Jurkat, Clone E6-1 (cell line): ENCODE data around the gene HMX2. TPM values are rescaled to one million over a fixed set of nuclear protein-coding genes. Genes with fewer than 3 reads are reported as not detected.

ENCODE experiments used
- DNase-seq: peaks from one replicate; pipeline ENCODE4 v3.0.0-alpha.2; 2011; ENCODE audit warnings: low read depth, low spot score
- H3K4me3 ChIP-seq: 2 replicates; pipeline ENCODE4 v1.5.1; 2011; ENCODE audit warnings: mild to moderate bottlenecking, low read length, control low read depth, moderate library complexity
- polyA plus RNA-seq: library from polyadenylated mRNA; unstranded; fragments of >200 nt; gene quantifications from one replicate; pipeline ENCODE4 v1.2.1, GENCODE V29; 2012; ENCODE audit warnings: missing spikeins; ENCODE audit not compliant: insufficient read length, insufficient read depth

The HMX2 gene, protein sequence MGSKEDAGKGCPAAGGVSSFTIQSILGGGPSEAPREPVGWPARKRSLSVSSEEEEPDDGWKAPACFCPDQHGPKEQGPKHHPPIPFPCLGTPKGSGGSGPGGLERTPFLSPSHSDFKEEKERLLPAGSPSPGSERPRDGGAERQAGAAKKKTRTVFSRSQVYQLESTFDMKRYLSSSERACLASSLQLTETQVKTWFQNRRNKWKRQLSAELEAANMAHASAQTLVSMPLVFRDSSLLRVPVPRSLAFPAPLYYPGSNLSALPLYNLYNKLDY
- polyA plus RNA-seq, result 5.0 TPM

DNA sequence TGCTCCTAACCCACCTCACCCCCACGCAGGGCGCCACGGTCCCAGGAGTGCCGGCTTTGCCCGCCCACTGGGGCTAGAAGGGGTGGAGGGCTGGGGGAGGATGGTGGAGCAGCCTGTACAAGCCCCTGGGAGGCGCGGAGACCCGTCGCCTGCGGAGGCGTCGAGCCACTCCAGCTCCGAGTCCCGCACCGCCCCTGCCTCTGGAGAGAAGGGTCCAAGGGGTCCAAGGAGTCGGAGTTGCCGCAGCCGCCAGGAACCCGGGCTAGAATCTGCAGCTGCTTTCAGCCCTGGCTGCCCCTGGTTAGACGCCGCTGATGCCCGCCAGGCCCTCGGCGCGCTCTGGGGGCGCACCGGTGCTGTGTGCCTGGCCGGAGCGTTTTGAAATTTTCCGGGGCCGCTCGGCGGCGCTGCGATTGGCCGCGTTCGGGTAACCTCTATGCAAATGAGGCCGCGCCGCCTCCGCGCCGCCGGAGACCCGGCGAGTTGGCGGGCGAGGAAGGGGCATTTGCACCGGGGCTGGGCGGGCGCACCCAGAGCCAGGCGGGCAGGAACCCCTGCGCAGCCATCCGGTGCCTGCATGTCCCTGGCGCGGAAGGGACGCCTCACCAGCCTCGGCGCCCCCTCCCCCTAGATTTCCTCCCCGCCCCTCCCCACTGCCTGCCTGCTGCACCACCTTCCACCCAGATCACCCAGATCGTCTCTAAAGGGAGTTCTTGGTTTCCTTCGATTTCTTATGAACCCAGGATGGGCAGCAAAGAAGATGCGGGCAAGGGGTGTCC is at the start of gene HMX2:
TSS of gene HMX2 (plus strand) at position 502 of the 779 bp plus-strand sequence. CDS start at position 745, 243 bp downstream.
- DNase-seq, result peak; percentile 46
- peak within 1 kb of the TSS; percentile 42 for H3K4me3 ChIP-seq

DNA sequence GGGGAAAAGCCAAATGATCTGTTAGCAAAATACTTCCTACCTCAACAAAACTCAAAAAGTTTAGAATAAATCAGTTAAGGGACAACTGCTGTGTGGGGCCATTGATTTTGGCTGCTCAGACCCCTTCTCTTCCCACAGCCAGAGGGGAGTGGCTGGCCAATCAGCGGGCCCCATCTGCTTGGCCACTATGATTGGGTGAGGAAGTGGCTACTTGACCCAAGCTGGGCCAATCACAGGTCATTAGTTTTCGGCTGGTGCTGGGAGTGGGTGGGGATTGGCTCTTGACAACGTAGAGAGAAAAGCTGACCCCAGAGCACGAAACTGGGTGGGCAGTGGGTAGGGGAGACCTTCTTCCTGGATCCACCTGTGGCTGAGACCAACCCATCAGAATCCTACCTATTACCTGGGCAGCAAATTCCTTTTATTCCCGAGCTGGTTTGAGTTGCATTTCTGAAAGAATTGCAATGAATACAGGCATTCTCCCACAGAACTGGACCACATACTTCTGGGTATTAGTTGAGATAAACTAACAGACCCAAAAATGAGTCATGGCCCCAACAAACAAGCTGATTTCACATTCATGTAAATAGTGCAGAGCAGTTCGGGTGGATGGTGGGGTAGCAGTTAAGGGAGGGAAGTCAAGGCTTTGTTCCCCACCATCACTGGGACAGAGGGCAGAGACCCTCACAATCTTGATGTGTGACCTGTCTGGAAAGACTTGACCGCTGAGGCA is 47.7 kb upstream of the HMX2 start:
- no peak for DNase-seq
- no peak overlapping the region for H3K4me3 ChIP-seq

DNA sequence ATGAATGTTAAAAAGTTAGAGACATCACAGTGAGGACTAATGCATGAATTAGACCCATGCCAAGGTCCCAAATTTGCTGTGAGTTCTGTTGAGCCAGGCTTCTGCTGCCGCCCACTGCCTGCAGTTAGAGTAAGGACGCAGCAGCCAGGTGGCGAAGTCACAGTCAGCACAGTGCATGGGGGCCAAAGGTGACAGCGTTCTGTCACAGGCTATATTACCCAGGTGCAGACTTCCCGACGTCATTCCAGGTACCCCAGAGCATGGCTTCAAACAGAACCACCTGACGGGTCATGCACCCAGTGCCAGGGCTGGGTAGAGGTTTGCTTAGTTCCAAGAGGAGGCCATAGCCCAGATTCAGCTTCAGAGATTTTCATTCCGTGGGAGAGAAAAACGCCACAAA is 46.1 kb upstream of the HMX2 start:
- H3K4me3 ChIP-seq, result no peak overlapping the region
- DNase-seq, result no peak

DNA sequence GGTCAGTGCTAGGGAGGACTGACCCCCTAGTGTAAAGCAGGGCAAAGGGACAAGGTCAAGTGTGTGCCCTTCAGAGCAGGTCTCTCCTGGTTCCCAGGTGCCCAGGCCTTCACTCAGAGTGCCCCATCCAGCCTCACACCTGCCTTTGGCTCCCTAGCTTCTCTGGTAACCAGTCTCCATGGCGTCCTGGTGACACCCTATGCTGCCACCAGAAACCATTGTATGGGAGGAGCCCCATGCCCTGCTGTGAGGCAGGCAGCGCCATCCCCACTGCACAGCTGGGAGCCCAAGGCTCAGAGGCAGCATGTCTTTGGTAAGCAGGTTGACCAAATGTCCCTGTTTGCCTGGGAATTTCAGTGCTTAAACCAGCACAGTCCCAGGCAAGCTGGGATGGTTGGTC is 45.3 kb upstream of the HMX2 start:
- no peak overlapping the region for H3K4me3 ChIP-seq
- no peak for DNase-seq

DNA sequence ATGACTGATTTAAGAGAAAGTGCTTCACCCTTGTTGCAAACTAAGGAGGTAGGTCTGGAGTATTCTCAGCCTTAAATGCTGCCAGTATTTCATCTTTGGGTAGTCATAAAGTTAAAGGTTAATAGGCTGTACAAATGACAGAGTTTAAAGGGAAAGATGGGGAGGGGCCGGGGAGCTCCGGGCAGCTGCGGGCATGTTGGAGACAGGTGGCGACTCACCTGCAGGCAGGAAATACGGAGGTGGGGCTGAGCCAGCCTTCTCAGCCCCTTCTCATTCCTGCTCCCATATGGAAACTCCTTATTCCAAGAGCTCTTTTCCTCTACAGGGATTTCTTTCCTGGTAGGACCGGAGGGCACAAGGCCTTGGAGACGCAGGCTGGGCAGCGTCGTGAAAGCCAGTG is 44.0 kb upstream of the HMX2 start:
- no peak for DNase-seq
- H3K4me3 ChIP-seq, result no peak overlapping the region

DNA sequence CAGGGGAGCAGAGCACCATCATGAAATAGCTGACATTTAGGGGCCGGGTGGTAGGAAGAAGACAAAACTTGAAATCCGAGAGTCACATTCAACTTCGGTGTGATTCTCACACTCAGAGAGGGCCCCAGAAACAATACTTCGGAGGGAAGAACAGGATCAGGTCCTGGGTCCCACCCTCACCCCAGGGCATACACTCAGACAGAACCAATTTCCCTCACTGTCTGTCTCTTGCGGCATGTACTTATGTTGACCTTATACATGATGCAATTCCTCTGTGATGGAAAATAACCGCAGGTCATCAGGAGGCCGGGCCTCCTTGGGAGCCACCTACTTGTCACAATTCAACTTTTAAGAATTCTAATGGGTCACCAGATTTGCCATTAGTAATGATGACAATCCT is 38.5 kb upstream of the HMX2 start:
- no peak overlapping the region for H3K4me3 ChIP-seq
- no peak for DNase-seq

DNA sequence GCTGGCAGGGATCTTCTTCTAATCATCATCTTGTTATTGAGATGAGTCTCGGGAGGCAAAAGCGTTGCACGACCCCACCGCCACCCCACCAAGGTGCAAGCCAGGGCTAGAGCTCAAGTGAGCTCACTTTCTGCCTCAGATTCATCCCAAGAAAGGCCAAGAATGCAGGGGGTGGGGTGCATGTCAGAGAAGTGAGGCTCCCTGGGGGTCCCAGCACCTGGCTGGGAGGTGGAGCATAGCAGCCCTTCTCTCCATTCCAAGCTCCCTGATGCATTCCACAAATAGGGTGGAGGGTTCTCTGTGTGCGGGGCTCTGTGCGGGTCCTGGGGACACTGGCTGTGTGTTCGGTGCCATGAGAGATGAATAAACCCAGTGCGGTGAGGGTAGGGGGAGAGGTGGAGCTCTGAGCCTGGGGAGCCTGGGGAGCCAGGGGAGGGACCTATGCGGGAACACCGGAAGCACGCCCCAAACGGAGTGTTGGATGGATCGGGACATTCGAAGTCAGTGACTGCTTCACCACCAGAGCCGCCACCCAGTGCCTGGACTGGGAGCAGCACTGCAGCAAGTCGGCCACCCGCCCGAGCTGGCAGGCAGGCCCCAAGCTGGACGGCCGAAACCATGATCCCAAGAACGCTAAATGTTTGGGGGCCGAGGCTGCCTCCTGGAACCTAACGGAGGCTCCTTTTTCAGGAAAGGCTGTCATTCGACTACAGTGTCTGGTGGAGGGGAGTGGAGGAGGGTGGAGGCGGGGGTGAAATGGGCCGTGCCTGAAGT is 30.1 kb upstream of the HMX2 start:
- no peak overlapping the region for H3K4me3 ChIP-seq
- no peak for DNase-seq

DNA sequence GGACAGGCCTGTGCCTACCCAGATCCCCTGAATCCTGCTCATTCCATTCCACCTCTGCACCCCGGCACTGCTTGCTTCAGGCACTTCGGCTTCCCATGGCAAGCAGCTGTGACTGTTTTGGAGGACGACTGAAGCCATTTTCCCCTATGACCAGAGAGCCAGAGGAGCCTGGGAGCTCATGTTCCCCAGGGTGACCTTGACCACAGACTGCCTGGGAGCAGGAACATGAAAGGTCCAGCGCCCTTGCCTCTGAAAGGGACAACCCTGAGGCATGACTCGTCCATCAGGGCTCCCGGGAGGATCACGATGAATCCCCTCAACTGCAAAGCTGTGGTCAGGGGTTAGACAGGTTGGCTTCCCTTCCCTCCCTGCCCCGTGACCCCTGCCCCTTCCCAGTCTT is 28.9 kb upstream of the HMX2 start:
- DNase-seq, result no peak
- H3K4me3 ChIP-seq, result no peak overlapping the region

DNA sequence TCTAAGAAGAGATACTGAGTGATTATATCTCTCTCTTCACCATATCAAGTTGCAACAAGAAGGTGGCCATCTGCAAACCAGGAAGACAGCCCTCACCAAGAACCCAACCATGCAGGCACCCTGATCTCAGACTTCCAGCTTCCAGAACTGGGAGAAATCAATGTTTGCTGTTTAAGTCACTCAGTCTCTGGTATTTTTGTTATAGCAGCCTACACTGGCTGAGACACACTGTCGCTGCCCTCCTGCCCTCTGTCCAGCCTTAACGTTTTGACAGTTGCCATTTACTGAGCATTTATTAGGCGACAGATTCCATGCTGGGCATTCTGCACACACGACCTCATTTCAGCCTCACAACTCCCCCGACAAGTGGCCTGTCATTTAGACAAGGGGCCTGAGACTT is 21.7 kb upstream of the HMX2 start:
- no peak overlapping the region for H3K4me3 ChIP-seq
- DNase-seq, result no peak

DNA sequence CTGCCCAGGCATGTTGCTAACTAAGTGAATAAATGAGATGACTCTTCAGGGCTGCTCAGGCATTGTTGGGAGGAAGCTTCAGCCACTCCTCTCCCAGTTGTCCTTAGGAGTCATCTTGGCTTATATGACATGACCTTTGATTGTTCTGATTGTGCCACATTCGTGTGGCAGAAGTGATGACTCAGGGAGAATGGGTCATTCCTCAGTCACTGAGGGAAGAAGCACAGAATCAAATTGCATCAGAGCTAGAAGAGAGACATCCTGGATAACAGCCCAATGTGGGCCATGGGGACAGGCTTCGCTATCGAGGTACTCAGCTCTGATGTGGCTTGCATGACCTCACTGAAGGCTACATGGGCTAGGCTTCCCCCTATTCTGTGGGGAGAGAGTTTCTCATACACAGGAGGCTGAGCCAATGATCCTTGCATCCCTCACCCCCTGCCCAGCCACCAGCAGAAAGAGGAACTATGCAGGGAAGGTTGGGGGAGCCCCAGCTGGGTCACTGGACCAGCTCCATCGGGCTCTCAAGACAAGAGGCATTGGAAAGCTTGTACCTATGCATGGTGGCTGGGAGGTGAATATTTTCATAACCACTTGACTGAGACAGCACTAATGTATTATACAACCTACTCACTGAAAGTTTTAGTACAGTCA is 18.2 kb upstream of the HMX2 start:
- no peak for DNase-seq
- no peak overlapping the region for H3K4me3 ChIP-seq

DNA sequence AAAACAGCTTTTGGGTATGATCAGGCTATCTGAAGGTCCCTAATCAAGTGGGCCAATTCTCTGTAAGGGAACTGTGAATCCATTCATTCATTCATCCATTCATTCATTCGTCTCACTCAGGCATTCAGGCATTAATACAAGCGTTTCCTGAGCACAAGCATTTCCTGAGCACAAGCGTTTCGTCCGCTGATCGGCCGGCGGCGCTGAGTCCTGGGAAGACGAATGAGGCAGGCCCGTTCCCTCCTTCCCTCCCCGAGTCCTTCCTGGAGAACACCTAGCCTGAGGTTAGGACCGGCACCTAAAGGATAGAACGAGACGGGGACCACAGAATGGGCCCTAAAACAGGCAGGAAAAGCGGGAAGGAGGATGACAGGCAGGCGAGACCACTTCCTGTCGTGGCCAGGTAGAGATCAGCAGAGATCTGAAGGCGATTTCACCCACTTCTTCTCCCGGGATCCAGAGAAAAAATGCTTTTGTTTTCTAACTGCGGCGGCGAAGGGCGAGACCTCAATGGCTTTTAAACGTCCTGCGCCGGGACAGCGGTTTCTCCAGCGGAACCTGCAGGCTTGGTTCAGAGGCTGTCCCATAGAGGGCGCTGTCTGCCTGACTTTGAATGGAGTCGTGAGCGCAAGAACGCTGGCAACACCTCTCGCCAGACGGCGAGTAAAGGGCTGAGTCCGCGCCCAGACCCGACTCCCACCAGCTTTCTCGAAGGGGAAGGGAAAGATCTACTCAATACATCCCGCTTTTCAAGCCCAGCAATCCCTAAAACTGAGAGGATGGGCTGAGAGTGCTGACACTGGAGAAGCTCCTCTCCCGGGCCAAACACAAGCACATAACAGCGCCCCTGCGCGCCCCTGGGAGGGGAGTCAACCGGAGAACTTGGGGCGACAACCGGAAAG is 15.1 kb upstream of the HMX2 start:
- peak; percentile 77 for DNase-seq
- peak overlapping the region; percentile 44 for H3K4me3 ChIP-seq

DNA sequence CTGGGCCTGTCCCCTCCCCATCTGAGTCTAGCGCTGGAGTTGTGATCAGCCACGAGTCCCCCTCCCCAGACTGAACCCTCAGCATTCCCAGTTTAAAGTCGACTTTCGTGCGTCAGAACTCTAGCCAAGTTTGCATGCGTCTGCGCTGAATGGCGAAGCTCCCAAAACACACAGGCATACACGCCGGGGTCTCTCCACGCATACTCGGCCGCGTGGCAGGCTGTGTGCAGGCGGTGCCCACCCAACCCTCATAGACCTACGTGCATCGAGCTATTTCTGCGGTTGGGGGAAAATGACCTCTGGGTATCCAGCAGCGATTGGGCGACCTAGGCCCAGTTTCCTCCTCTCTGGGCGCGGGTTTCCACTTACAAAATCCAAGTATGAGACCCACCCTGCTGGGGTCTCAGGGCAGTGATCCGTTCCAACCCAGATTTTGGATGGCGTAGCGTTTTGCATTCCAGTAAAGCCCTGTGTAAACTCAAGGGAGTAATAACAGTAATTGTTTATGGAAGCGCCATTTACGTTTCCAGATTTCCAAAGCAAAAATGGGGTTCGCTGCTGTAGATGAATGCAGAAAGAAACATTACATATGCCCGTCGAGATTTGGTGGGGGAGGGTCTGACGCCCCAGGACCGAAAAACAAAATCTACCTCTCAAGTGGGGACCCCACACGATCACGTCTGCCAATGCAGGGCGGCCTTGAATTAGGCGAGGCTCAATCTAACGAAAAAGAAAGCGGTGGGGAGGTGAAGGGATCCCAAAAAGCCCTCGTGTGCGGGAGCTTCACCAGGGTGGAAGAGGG is 14.2 kb upstream of the HMX2 start:
- DNase-seq, result no peak
- H3K4me3 ChIP-seq, result peak overlapping the region; percentile 44

DNA sequence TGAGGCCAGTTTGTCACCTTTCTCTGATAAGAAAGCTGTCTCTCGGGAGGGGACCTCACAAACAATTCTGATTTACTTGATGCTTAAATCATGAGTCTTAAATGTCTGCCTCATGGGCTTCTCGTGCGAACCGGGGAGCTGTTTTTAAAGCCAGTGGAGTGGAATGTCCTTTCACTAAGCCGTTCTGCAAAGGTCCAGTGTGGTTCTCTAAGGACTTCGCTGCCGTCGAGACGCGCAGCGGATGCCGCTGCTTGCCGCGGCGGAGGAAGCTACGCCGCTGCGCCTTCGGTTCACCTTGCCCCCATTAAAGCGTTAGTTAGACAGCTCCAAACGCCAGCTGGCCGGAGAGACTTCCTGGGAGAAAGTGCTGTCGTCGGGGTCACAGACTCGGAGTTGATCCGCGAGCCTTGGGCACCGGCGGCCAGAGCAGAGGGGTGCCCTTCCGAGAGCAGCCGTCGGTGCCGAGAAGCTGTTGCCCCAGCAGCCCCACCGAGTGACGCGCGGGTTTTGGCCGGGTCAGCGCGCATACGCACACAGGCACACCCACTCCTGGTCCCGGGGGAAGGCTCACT is 13.5 kb upstream of the HMX2 start:
- no peak for DNase-seq
- H3K4me3 ChIP-seq, result peak overlapping the region; percentile 68

DNA sequence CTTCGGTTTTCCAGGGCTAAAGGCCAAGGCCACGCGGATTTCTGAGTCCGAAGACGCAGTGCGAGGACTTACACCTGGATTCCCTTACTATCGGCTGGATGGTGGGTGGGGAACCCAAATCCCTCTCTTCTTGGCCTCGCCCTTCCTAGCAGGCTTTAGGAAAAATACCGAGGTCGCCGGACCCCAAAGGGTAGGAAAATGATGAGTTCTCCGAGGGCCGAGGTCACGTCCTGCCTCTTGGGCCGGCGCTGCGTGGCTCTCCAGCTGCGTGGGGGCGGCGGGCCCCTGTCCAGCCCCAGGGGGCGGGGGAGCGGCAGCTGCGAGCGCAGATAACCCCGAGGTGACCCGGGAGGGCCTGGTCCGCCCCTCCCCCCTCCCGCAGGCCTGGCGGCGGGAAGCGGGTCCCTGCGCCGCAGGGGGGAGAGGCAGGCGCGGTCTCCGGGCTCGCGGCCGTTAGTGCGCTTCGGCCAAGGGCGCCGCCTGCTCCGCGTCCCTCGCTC is 13.0 kb upstream of the HMX2 start:
- DNase-seq, result no peak

DNA sequence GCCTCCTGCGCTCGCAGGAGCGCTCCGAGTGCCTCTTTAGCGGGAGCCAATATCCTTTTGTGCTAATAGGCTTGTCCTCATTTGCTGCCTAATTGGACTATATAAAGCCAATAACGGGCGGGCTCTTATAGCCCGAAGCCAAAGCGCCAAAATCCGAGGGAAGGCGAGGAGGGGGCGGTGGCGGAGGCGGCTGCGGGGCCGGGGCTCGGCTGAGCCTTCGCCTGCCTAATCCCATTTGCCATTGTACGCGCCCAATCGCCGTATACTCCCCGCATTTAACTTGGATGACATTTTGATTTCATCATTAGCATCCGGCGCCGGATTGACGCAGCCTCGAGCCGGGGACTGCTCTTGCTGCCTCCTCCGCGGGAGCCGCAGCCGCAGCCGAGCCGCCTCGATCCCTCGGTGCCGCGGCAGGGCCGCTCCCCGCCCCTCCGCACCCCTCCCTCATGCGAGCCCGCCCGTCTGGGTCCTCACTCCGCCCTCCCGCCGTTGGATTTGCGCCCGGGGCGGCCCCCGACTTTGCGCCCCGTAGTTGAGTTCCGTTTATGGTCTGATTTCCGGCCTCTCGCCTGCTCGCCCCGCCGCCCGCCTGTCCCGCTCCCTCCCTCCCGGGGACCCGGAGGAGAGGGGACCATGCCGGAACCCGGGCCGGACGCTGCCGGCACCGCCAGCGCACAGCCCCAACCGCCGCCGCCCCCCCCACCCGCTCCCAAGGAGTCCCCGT is 12.4 kb upstream of the HMX2 start, which contains the start of gene HMX3:
TSS of gene HMX3 (plus strand) at position 556 of the 727 bp plus-strand sequence. CDS start at position 637, 81 bp downstream.
- H3K4me3 ChIP-seq, result peak within 1 kb of the TSS; percentile 68
- DNase-seq, result peak; percentile 49

More for the DNA sequence above, 13.0 kb upstream of the HMX2 start:
- peak overlapping the region; percentile 68 for H3K4me3 ChIP-seq
